GM19395 (cell line): ENCODE measurements around the gene PDCD6IP.

Experiments used
- ATAC-seq: cut with Tn5 transposase; IDR thresholded peaks from one replicate; pipeline ENCODE4 v1.9.1; 2021; ENCODE audit warnings: mild to moderate bottlenecking, moderate library complexity; ENCODE audit not compliant: unreplicated experiment

PDCD6IP gene

DNA sequence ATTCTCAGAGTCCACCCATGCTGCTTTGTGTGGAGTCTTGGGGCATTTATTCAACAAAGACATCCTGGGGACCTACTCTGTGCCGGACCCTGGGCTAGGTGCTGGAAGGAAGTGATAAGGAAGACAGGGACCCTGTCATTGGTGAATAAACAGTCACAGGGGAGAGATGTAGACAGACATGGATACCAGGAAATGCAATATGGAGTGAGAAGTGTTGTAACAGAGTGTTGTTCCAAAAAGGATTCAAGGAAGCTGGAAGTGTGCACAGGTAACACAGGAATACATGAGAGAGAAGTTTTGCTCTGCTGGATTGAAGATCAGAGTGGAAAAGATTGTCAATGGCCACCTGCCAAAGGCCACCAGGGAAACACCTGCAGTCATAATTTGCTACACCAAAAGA is 89.0 kb downstream of the PDCD6IP start:
- no peak for ATAC-seq

DNA sequence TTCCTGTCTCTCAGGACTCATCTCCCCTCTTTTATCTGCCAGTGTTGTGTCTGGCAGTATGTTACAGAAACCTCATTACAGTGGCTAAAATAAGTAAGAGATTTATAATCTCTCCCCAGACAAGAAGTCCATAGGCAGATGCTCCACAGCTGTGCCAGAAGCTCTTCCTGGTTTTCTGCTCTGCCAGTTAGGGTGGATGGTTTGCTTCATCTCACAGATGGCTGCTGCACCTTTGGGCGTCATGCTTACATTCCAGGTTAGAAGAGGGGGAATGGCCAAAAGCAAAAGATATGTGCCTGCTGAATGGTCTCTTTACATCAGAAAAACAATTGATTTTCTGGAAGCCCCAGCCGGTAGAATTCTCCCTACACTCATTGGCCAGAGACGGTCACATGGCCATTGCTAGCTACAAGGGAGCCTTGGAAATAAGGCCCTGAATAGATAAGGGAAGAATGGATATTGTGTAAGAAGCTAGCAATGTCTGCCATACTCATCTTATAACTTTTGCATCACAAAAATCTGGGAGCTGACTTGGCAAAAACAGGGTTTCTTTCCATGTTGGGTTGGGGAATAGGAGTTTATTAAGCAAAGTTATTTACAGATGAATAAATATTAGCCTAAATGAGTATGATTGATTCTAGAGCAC is 91.1 kb downstream of the PDCD6IP start:
- no peak for ATAC-seq

GRCh38 chr3:33892655-33893054 is 94.2 kb downstream of the PDCD6IP start:
- ATAC-seq = no peak

DNA sequence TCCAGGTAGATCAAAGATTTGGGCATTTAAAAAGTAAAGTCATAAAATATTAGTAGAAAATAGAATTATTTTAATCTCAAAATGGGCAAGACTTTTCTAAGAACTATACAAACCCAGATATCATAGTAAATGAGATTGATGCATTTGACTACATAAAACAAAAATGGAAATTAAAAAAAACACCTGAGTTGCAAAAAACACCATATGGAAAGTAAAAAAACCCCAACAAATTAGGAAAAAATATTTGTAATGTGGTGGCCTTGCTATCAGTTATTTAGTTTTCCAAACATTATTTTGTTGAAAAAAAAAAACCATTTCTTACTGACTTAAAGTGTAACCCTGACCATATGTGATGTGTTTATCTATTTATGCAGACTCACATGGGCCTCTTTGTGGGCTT is 97.2 kb downstream of the PDCD6IP start:
- no peak for ATAC-seq

- ATAC-seq = no peak
Measured at GRCh38 chr3:33897306-33897705, 98.9 kb downstream of the PDCD6IP start.

GRCh38 chr3:33898901-33899300 is 100.5 kb downstream of the PDCD6IP start:
- ATAC-seq = no peak

DNA sequence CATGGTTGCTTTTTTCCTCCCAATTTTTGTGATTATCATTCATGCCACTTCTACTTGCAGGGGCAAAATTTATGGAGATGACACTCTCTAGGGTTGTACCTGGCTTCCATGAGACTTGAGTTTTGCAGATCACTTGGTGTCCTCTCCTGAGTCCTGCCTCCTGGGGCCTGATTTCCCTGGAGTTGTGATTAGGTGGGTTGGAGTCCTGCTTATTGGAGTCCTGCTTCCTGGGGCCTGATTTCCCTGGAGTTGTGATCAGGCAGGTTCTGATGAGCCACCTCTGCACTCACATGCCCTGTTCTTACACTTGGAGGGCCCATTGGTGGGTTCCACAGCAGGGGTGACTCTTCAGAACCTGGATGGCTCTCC is 102.0 kb downstream of the PDCD6IP start:
- no peak for ATAC-seq

- ATAC-seq = no peak
Measured at GRCh38 chr3:33900809-33901505, 102.5 kb downstream of the PDCD6IP start.

GRCh38 chr3:33901862-33902563 is 103.6 kb downstream of the PDCD6IP start:
- ATAC-seq = no peak

DNA sequence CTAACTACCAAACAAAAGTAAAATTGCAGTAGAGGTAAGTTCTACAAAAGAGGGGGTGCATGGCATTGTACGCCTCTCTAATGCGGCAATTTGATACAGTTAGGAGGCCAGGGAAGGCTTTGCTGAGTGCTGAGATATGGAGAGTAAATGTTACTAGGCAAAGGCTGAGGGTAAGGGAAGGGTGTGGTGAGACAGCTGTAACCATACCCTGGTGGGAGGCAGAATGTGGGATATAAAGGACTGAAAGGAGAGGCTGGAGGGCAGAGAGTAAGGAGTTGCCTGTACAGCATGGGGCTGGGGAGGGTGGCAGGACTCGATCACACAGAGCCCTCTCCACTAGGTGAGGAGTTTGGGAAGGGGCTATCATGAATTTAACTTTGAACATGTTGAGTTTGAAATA is 106.3 kb downstream of the PDCD6IP start:
- ATAC-seq = no peak

DNA sequence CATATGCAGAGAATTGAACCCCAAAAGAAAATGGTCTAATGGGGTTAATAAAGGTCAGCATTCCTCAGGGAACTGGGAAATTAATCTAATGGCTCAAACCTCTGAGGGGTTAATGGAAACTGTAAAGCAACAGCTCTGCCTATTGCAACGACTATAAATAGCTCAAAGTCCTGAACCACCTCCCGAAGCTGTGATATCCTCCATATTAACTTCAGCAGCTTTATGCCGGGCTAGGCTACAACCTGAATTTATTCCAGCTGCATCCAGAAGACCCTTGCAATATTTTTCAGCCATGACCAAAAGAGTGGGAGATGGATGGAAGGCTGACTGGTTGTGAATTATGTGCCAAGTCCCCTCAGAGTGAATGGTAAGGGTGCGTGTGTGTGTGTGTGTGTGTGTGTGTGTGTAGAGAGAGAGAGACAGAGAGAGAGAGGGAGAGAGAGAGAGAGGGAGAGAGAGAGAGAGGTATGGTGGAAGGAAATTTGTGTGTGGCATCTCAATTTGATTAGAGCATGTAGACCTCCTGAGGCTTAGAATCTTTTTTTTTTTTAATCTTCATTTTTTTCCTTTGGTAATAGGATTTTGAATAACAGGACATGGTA is 109.9 kb downstream of the PDCD6IP start:
- ATAC-seq = no peak

GRCh38 chr3:33909547-33909946 is 111.1 kb downstream of the PDCD6IP start:
- ATAC-seq = no peak

DNA sequence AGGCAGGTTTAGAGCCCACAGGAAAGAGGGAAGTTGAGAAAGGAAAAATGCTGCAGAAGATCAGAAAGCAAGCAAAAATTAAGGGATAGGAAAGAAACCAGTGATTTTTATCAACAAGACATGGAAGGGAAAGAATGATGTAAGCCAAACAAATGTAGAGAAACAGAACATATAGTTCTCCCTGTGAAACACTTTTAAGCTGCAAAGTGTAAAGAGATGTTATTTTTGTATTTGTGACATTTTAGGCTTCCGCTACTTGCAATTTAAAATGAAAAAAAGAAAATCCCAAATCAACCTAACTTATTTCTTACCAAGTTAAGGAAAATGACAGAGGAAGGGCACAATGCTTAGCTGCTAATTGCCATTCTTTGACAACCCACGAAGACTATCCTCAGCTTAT is 111.6 kb downstream of the PDCD6IP start:
- ATAC-seq = no peak

GRCh38 chr3:33911525-33912322 is 113.3 kb downstream of the PDCD6IP start:
- no peak for ATAC-seq

DNA sequence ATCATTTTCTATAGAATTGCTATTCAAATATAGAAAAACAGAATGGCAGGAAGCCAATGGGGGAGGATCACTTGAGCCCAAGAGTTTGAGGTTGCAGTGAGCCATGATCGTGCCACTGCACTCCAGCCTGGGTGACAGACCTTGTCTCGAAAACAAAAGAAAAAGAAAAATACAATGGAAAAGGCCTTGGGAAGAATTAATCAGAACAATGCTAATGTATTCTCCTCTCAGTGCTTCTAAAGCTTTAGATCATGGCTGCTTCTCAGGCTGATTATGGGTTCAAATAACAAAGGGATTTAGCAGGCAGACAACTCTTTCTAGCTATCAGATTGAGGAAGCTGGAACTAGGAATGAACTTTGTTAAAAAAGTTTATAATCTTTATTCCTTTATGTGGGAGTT is 115.8 kb downstream of the PDCD6IP start:
- ATAC-seq = no peak

DNA sequence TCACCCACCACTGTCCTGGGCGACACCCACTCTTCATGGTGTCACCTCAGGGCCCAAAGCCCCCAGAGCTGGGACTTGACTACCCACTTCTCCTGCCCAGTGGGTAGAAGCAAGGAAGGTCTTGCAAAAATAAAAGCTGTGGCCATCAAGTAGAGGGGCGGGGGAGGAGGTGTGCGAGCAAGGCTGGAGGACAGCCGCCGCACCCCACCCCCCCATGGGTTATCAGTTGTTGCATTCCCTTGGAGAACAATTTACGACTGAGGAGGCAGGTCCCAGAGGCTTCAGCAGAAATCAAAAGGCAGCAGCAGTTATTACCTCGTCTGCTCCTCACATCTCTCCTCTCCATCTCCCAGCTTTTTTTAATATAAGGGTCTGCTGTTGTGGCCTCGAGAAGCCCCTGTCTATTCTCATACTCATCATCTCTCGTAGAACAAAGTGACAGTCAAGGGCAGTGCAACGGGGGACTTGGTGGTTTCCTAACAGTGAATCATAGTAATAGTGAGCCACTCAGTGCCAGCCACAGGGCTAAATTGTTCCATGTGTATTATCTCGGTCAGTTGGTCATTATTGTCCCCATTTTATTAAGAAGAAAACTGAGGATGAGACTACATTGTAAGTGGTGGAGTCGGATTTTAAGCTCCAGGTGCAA is 116.4 kb downstream of the PDCD6IP start:
- ATAC-seq = no peak

GRCh38 chr3:33915796-33916546 is 117.5 kb downstream of the PDCD6IP start:
- peak; percentile 87 for ATAC-seq

DNA sequence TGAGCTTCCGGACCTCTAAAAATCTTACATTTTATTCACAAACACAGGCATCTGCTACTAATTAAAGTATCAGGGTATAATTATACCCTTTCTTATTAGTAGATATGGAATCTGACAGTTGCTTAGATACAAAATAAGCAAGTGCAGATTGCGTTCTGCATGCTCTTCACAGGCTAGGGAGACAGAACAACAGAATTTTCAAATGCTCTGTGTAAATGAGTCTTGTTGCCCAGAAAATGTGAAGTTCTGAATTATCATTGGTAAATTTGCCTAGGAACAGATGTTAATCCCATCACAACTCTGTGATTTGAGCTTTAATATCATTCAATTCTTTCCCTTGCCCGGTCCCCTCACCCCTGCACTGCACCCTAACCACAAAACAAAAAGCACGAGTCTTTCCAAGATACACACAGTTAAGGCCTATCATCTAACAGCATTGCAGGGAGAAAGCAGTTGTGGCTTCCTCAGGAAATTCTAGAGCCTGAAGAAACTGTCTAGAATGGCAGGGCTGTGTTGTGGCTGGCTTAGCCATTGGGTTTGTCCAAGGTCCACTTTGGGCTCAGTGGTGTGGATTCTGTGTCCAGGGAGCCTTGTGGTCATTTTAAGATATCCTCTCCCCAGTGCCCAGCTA is 119.8 kb downstream of the PDCD6IP start:
- ATAC-seq = no peak
